Measurements from ENCODE around the gene KLHDC10. TPM values are rescaled to one million over a fixed set of nuclear protein-coding genes. Genes with fewer than 3 reads are reported as not detected.

KLHDC10 gene
- total and polyA plus RNA-seq, 2 of the 13 experiments (the other 11 are each of a cell fraction or from before 2014, with no cell fraction given) = 11.9 to 21.6 TPM

- TF ChIP-seq ZSCAN5A (CRISPR knock-in tag; IDR thresholded peaks at IDR 0.05; ENCODE audit: borderline replicate concordance) = no peak; the same call in 1 of the 2 replicates
- no peak for TF ChIP-seq ZNF432 (CRISPR knock-in tag; IDR thresholded peaks at IDR 0.05; ENCODE audit: borderline replicate concordance)
- TF ChIP-seq ZNF652 (CRISPR knock-in tag; IDR thresholded peaks at IDR 0.05; ENCODE audit: borderline replicate concordance, low read depth) = peak; percentile 34; the same call in 1 of the 2 replicates
- peak; percentile 89 for TF ChIP-seq PHF21A (CRISPR knock-in tag; IDR thresholded peaks at IDR 0.05)
- TF ChIP-seq ZNF317 (CRISPR knock-in tag; IDR thresholded peaks at IDR 0.05) = peak; percentile 78
- peak; percentile 80 for TF ChIP-seq HDAC2 (CRISPR knock-in tag; IDR thresholded peaks at IDR 0.05)
- TF ChIP-seq ZFY (CRISPR knock-in tag; IDR thresholded peaks at IDR 0.05) = peak; percentile 81
- no peak for TF ChIP-seq STAG1 (CRISPR knock-in tag; IDR thresholded peaks at IDR 0.05)
- TF ChIP-seq BCL3 (CRISPR knock-in tag; IDR thresholded peaks at IDR 0.05) = no peak
- no peak for TF ChIP-seq SP1 (IDR thresholded peaks at IDR 0.05)
- TF ChIP-seq SP1 (CRISPR knock-in tag; IDR thresholded peaks at IDR 0.05) = peak; percentile 52; the same call in 1 of the 2 replicates
- TF ChIP-seq NFKBIZ (CRISPR knock-in tag; IDR thresholded peaks at IDR 0.05) = peak; percentile 74; the same call in 1 of the 2 replicates
- TF ChIP-seq ZNF577 (CRISPR knock-in tag; IDR thresholded peaks at IDR 0.05; ENCODE audit: borderline replicate concordance, low read depth) = no peak
- TF ChIP-seq NONO (IDR thresholded peaks at IDR 0.05) = no peak
- TF ChIP-seq NONO (CRISPR knock-in tag; conservative IDR thresholded peaks at IDR 0.05) = peak; percentile 86; the same call in 1 of the 2 replicates
- peak; percentile 74; the same call in 1 of the 2 replicates for TF ChIP-seq ZMYM3 (CRISPR knock-in tag; IDR thresholded peaks at IDR 0.05)
- no peak for TF ChIP-seq ZBTB49 (CRISPR knock-in tag; IDR thresholded peaks at IDR 0.05; ENCODE audit: borderline replicate concordance)
- TF ChIP-seq ZMYM2 (CRISPR knock-in tag; IDR thresholded peaks at IDR 0.05) = no peak
- TF ChIP-seq NRL (CRISPR knock-in tag; IDR thresholded peaks at IDR 0.05; ENCODE audit: borderline replicate concordance) = peak; percentile 21; the same call in 1 of the 2 replicates
- TF ChIP-seq CENPBD1 (CRISPR knock-in tag; IDR thresholded peaks at IDR 0.05; ENCODE audit: borderline replicate concordance, low read depth) = no peak
- TF ChIP-seq PCBP2 (optimal IDR thresholded peaks at IDR 0.05; ENCODE audit: low read depth, low read length, poor library complexity, severe bottlenecking) = no peak
- TF ChIP-seq JDP2 (CRISPR knock-in tag; IDR thresholded peaks at IDR 0.05; ENCODE audit: borderline replicate concordance) = no peak
- TF ChIP-seq ZFP36 (IDR thresholded peaks at IDR 0.05; ENCODE audit: borderline replicate concordance, low read depth, low read length, partially characterized antibody) = no peak
- peak; percentile 38; the same call in 1 of the 2 replicates for TF ChIP-seq FOXO1 (CRISPR knock-in tag; IDR thresholded peaks at IDR 0.05)
- peak; percentile 87 for TF ChIP-seq POGZ (CRISPR knock-in tag; IDR thresholded peaks at IDR 0.05)
These were observed at the start of gene KLHDC10 (continued) for GRCh38 chr7:130069978-130070860.
